GM21381 (cell line): ENCODE results near the gene CYB5R2.

Source experiments
- ATAC-seq: cut with Tn5 transposase; IDR thresholded peaks from one replicate; pipeline ENCODE4 v1.9.1; 2021; ENCODE audit warnings: mild to moderate bottlenecking, moderate library complexity; ENCODE audit not compliant: unreplicated experiment

CYB5R2 gene

GRCh38 chr11:7672960-7673723, at the start of gene CYB5R2:
Gene CYB5R2, minus strand, starts transcription at chr11:7673500. Its CDS starts 675 bp downstream, at chr11:7672825.
- no peak for ATAC-seq

GRCh38 chr11:7714786-7715185, 41.5 kb upstream of the CYB5R2 start:
- no peak for ATAC-seq

- no peak for ATAC-seq
These were observed 33.1 kb upstream of the CYB5R2 start, which contains the start of gene OVCH2 for GRCh38 chr11:7706377-7706776. Gene OVCH2, minus strand, starts transcription at chr11:7706477. Its CDS starts 83 bp downstream, at chr11:7706394.

GRCh38 chr11:7703740-7704139, 30.4 kb upstream of the CYB5R2 start:
- ATAC-seq = no peak

GRCh38 chr11:7696424-7696823, 23.1 kb upstream of the CYB5R2 start:
- no peak for ATAC-seq

- no peak for ATAC-seq
These were observed 20.9 kb upstream of the CYB5R2 start for GRCh38 chr11:7694235-7694634.

- ATAC-seq = no peak
These were observed 19.1 kb upstream of the CYB5R2 start for GRCh38 chr11:7692426-7692825.

- no peak for ATAC-seq
These were observed 18.6 kb upstream of the CYB5R2 start for GRCh38 chr11:7691759-7692350.

GRCh38 chr11:7690648-7691047, 17.3 kb upstream of the CYB5R2 start:
- no peak for ATAC-seq

- no peak for ATAC-seq
These were observed 15.9 kb upstream of the CYB5R2 start for GRCh38 chr11:7689239-7689638.

GRCh38 chr11:7688238-7688826, 15.0 kb upstream of the CYB5R2 start:
- peak; percentile 75 for ATAC-seq

- ATAC-seq = no peak
These were observed 14.1 kb upstream of the CYB5R2 start for GRCh38 chr11:7687386-7687785.

GRCh38 chr11:7686761-7687160, 13.5 kb upstream of the CYB5R2 start:
- no peak for ATAC-seq

GRCh38 chr11:7683571-7683970, 10.3 kb upstream of the CYB5R2 start:
- ATAC-seq = no peak

- ATAC-seq = no peak
These were observed 4.5 kb upstream of the CYB5R2 start for GRCh38 chr11:7677796-7678201.

GRCh38 chr11:7677071-7677470, 3.8 kb upstream of the CYB5R2 start:
- ATAC-seq = no peak

- no peak for ATAC-seq
These were observed 2.3 kb upstream of the CYB5R2 start for GRCh38 chr11:7675631-7676030.

- ATAC-seq = no peak
These were observed 579 bp upstream of the CYB5R2 start for GRCh38 chr11:7673724-7674434.

GRCh38 chr11:7672276-7672959, 882 bp downstream of the CYB5R2 start:
- ATAC-seq = no peak

- ATAC-seq = peak; percentile 51
These were observed 1.7 kb downstream of the CYB5R2 start for GRCh38 chr11:7671347-7672215.
